Skeletal muscle cell (primary cell): ENCODE data around the gene PLK2.

Source experiments
- DNase-seq: peaks from one replicate; pipeline ENCODE4 v3.0.0-alpha.2; 2010; ENCODE audit warnings: low read depth
- H3K4me3 ChIP-seq: 2 replicates; pipeline ENCODE4 v1.5.1; 2011; ENCODE audit warnings: low read depth, mild to moderate bottlenecking, control low read depth, low read length, moderate library complexity

Gene PLK2

GRCh38 chr5:58481828-58482227 is 21.9 kb upstream of the PLK2 start:
- H3K4me3 ChIP-seq: no peak overlapping the region
- no peak for DNase-seq

GRCh38 chr5:58481066-58481676 is 21.3 kb upstream of the PLK2 start:
- no peak for DNase-seq
- H3K4me3 ChIP-seq: no peak overlapping the region

GRCh38 chr5:58477760-58478376 is 18.0 kb upstream of the PLK2 start:
- H3K4me3 ChIP-seq: no peak overlapping the region
- DNase-seq: no peak

GRCh38 chr5:58475404-58475803 is 15.5 kb upstream of the PLK2 start:
- no peak overlapping the region for H3K4me3 ChIP-seq
- no peak for DNase-seq

- H3K4me3 ChIP-seq: no peak overlapping the region
- DNase-seq: no peak
Observed at GRCh38 chr5:58469896-58470295, 10.0 kb upstream of the PLK2 start.

- no peak for DNase-seq
- H3K4me3 ChIP-seq: no peak overlapping the region
Observed at GRCh38 chr5:58466939-58467338, 7.1 kb upstream of the PLK2 start.

- DNase-seq: no peak
- H3K4me3 ChIP-seq: no peak overlapping the region
Observed at GRCh38 chr5:58462623-58463230, 2.8 kb upstream of the PLK2 start.

- DNase-seq: no peak
- H3K4me3 ChIP-seq: no peak overlapping the region
Observed at GRCh38 chr5:58462154-58462553, 2.3 kb upstream of the PLK2 start.

- peak overlapping the region; percentile 90 for H3K4me3 ChIP-seq
- DNase-seq: peak; percentile 44
Observed at GRCh38 chr5:58460732-58461286, 923 bp upstream of the PLK2 start.

- DNase-seq: no peak
- peak overlapping the region; percentile 90 for H3K4me3 ChIP-seq
Observed at GRCh38 chr5:58459146-58460001, 512 bp downstream of the PLK2 start.

- DNase-seq: no peak
- peak overlapping the region; percentile 90 for H3K4me3 ChIP-seq
Observed at GRCh38 chr5:58458743-58459145, 1.1 kb downstream of the PLK2 start.

GRCh38 chr5:58458141-58458742 is 1.6 kb downstream of the PLK2 start:
- no peak for DNase-seq
- H3K4me3 ChIP-seq: peak overlapping the region; percentile 90

GRCh38 chr5:58457050-58457449 is 2.8 kb downstream of the PLK2 start:
- DNase-seq: no peak
- peak overlapping the region; percentile 90 for H3K4me3 ChIP-seq

- peak overlapping the region; percentile 90 for H3K4me3 ChIP-seq
- DNase-seq: no peak
Observed at GRCh38 chr5:58456486-58456885, 3.4 kb downstream of the PLK2 start.

GRCh38 chr5:58456026-58456425 is 3.9 kb downstream of the PLK2 start:
- peak overlapping the region; percentile 90 for H3K4me3 ChIP-seq
- no peak for DNase-seq

GRCh38 chr5:58455480-58455879 is 4.4 kb downstream of the PLK2 start:
- H3K4me3 ChIP-seq: no peak overlapping the region
- DNase-seq: no peak

- DNase-seq: no peak
Observed at GRCh38 chr5:58455066-58455465, 4.8 kb downstream of the PLK2 start.

GRCh38 chr5:58454025-58454424 is 5.9 kb downstream of the PLK2 start:
- H3K4me3 ChIP-seq: no peak overlapping the region
- DNase-seq: no peak

More at GRCh38 chr5:58455066-58455465, 4.8 kb downstream of the PLK2 start:
- H3K4me3 ChIP-seq: no peak overlapping the region

- H3K4me3 ChIP-seq: no peak overlapping the region
- no peak for DNase-seq
Observed at GRCh38 chr5:58453306-58453705, 6.6 kb downstream of the PLK2 start.
